GM13976 (cell line): ENCODE results near the gene PHTF2.

ENCODE experiments used
- DNase-seq: peaks from one replicate; pipeline ENCODE4 v3.0.0; 2012; ENCODE audit warnings: low spot score
- in situ Hi-C: fragments of 300-500 bp; cut with MboI; formaldehyde crosslinking; loops from one replicate; pipeline ENCODE4 v1.12.0; 2022; ENCODE audit warnings: low sequenced_read_pairs, mixed read lengths, inconsistent platforms; ENCODE audit not compliant: unreplicated experiment
- TF ChIP-seq, protein P1 (sequence below): IDR thresholded peaks from 2 replicates; pipeline ENCODE4 v1.5.1; 2012; ENCODE audit warnings: borderline replicate concordance, mild to moderate bottlenecking; ENCODE audit not compliant: insufficient read depth; ENCODE audit errors: extremely low read depth, missing control alignments, control extremely low read depth

PHTF2 gene

DNA sequence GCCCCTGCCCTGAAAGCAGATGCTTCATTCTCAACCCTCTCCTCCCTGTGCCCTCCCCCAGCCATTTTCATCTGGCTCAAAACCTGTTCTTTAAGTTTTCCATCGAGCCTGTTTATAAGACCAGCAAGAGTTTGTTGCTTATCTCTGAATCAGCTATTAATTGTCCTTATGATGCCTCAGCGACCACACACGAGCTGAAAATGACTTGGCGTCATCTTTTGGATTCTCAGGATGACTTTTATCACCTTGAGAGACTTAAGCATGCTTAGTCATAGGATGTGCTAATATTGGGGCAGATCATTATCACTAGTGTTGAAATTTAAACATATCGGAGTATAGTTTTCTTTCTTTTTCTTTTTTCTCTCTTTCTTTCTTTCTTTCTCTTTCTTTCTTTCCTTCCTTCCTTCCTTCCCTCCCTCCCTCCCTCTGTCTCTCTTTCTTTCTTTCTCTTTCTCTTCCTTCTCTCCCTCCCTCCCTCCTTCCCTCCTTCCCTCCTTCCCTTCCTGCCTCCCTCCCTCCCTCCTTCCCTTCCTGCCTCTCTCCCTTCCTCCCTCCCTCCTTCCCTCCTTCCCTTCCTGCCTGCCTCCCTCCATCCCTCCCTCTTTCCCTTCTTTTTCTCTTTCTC is 184.5 kb downstream of the PHTF2 start:
- TF ChIP-seq, protein P1, sequence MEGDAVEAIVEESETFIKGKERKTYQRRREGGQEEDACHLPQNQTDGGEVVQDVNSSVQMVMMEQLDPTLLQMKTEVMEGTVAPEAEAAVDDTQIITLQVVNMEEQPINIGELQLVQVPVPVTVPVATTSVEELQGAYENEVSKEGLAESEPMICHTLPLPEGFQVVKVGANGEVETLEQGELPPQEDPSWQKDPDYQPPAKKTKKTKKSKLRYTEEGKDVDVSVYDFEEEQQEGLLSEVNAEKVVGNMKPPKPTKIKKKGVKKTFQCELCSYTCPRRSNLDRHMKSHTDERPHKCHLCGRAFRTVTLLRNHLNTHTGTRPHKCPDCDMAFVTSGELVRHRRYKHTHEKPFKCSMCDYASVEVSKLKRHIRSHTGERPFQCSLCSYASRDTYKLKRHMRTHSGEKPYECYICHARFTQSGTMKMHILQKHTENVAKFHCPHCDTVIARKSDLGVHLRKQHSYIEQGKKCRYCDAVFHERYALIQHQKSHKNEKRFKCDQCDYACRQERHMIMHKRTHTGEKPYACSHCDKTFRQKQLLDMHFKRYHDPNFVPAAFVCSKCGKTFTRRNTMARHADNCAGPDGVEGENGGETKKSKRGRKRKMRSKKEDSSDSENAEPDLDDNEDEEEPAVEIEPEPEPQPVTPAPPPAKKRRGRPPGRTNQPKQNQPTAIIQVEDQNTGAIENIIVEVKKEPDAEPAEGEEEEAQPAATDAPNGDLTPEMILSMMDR = no peak
- DNase-seq = no peak

DNA sequence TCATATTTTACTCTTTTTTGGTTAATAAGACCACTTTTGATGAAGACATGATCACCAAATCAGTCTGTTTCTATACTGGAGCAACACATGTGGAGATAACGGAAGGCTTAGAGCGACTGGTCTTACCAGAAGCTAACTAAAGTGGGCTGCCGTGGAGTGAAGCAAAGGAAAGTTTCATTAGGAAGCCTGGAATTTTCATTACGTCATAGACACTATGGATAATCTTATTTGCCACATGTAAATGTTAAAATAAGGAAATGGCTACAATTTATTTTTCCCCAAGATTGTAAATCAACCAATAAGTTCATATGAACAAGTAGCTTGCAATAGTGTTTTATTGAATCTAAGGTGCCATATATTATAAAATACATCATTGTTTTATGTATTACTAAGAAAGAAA is 185.4 kb downstream of the PHTF2 start:
- in situ Hi-C loops = no loop called here
- TF ChIP-seq, protein P1 = no peak
- DNase-seq = no peak

More for the DNA sequence above, 184.5 kb downstream of the PHTF2 start:
- in situ Hi-C loops = no loop called here

DNA sequence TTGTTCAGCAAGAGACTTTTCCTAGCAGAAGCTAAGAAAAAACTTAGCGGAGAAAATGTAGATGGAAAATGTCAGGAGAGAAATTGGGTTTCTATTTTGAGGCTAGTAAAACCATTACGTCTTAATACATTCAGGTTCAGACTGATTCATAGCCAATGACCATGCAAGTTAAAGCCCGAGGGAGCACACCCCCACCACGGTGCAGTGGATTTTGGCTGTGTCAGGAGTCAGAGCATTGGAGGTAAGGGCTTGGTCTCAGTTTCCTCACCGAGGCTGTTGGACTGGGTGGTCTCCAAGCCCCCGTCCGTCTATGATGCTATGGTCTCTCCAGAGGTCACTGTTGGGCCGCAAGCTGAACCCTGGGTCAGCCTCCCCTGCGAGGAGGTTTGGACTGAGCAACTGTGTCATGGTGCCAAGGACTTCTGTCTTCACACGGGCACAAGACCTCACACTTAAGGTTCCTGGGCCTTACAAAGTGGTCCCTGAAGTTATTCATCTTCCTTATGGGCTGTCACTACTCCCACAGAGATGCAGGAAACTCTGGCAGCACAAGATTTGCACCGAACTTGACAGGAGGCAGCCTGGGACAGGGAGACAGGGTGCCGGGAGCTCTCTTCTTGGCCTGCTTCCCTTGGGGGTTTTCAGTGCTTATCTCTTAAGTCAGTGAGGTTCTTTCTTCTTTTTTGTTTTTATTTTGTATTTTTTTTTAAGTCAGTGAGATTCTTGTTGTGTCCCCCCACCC is 186.8 kb downstream of the PHTF2 start:
- no peak for DNase-seq
- TF ChIP-seq, protein P1 = no peak
- in situ Hi-C loops = no loop called here

DNA sequence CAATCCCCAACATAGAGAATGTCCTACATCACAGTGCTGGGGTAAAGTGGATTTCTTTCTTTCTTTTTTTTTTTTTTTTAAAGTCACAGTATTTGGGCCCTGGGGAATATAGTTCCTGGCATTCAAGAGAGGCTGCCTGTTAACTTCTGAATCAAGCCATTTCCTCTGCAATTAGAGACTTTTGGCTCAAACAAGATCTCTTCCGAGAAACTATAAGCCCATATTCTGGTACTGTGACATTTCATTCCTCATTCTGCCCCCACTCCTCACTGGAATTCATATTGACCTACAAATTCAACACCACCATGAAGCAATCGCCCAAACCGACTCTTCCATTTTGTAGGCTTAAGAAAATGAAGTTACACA is 187.4 kb downstream of the PHTF2 start:
- TF ChIP-seq, protein P1 = no peak
- DNase-seq = no peak
- in situ Hi-C loops = no loop called here

DNA sequence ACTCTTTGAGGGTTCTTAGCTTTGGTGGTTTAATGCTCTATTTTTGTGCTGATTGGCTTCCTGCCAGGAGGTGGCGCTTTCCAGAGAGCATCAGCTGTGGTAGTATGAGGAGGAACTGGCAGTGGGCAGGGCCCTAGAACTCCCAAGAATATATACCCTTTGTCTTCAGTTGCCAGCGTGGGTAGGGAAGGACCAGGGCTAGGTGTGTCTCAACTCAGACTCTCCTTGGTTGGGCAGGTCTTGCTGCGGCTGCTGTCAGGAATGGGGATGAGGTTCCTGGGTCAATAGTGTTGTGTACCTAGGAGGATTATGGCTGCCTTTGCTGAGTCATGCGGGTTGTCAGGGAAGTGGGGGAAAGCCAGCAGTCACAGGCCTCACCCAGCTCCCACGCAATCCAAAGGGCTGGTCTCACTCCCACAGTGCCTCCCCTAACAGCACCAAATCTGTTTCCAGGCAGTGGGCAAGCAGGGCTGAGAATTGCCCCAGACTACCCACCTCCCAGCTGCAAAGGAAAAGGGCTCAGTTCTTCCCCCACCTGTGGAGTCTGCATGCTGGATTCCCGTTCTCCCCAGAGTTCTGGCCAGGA is 191.5 kb downstream of the PHTF2 start:
- in situ Hi-C loops = no loop called here

DNA sequence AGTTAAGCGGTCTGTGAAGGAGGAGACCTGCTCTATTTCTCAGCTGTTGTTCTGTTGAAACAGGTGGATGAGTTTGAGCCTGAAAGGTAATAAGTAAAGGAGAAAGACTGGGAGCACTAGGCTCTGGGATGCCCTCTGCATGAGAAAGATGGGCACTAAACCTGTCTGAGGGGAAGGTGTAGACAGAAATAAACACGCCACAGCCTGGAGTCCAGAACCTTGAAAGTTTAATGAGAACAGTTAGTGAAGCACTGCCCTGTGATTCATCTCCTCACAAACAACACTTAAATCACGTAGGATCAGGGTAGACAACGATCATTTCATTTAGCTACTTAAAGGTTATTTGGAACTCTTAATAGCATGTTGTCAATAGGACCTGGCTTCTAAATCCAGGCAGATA is 193.1 kb downstream of the PHTF2 start:
- DNase-seq = no peak
- TF ChIP-seq, protein P1 = no peak
- in situ Hi-C loops = no loop called here

More for the DNA sequence above, 191.5 kb downstream of the PHTF2 start:
- no peak for DNase-seq
- TF ChIP-seq, protein P1 = no peak
